ENCODE results near the gene MORN2.

DNA sequence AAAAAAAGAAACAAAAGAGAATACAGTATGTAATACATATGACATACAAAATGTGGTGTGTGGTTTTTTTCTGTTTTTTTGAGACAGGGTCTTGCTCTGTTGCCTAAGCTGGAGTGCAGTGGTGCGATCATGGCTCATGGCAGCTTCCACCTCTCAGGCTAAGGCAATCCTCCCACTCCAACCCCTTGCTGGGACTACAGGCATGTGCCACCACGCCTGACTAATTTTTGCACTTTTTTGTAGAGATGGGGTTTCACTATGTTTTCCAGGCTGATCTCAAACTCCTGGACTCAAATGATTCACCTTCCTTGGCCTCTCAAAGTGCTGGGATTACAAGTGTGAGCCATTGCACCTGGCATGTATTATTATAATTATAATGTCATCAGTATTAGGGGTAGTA is 39.0 kb upstream of the MORN2 start:
- TF ChIP-seq EZH2phosphoT487 (IDR thresholded peaks at IDR 0.05; ENCODE audit: insufficient read depth, low read depth): no peak
- TF ChIP-seq EZH2 (IDR thresholded peaks at IDR 0.05; ENCODE audit: insufficient read depth, poor library complexity, severe bottlenecking): no peak

Measured in GM23248 (cell line).